Umbilical cord (tissue), 2 donors: ENCODE results near the gene AOAH. TPM values are rescaled to one million over a fixed set of nuclear protein-coding genes. Genes with fewer than 3 reads are reported as not detected.

ENCODE experiments used
- DNase-seq: peaks from one replicate; pipeline ENCODE4 v3.0.0-alpha.2; 2015; ENCODE audit warnings: low spot score
- total RNA-seq: library from RNA; depleted of rRNA; stranded (reverse); fragments of >200 nt; gene quantifications from one replicate; pipeline ENCODE4 v1.2.3, GENCODE V29; 2014; ENCODE audit warnings: low replicate concordance; ENCODE audit not compliant: insufficient read depth

Gene AOAH
- total RNA-seq, 1 donor from 2014 or later = 2.6 TPM

DNA sequence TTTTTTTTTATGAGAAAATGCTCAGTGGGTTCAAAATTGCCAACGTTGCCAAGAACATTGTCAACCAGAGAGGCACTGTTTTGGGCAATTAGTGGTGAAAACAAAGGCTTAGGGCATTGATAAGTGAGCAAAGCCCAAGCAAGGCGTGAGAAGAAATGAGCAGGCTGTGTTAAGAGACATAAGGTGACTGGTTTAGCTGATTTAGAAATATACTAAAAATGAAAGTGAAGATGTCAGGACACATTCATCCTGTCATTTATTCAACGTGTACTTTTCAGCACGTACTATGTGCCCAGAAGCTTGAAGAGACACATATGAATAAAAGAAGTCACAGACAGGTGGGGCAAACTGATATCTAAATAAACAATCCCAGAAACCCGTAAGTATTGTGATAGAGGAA, 31.8 kb downstream of the AOAH start:
- DNase-seq = no peak

DNA sequence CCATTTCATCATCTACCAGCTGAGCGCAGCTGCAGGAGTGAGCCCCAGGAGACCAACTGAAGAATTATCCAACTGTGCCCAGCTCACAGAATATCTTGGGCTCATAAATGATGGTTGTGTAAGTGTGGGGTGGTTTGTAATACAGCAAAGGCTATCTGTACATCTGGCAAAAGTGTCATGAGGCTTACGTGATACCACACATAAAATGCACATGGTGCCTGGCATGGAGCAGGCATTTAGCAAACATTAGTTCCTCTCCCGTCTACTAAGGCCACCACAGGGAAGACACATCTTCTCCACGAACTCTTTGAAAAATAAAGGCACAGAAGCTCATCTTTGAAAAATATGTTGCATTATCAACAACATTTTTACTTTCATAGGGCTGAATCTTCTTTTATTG, 32.3 kb downstream of the AOAH start:
- DNase-seq = no peak

GRCh38 chr7:36690514-36691187, 33.6 kb downstream of the AOAH start:
- DNase-seq = no peak

DNA sequence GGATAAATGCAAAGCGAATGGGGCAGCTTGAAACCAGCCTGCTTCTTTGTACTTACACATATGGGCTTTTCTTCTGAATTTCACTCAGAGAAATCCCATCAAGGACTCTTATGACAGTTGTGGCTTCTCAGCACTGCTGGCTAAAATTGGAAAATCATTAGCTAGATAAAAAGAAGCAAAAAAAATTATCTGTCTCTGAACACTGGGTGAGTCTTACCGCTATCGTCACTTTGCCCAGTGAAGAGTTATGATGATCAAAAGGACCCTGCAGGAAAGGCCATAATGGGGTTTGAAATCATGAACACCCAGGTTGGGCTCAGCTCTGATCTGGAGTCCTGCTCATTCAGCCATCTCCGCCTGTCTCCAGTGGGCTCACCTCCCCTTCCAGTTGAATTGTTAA, 34.3 kb downstream of the AOAH start:
- no peak for DNase-seq

GRCh38 chr7:36686499-36686898, 37.8 kb downstream of the AOAH start:
- no peak for DNase-seq

DNA sequence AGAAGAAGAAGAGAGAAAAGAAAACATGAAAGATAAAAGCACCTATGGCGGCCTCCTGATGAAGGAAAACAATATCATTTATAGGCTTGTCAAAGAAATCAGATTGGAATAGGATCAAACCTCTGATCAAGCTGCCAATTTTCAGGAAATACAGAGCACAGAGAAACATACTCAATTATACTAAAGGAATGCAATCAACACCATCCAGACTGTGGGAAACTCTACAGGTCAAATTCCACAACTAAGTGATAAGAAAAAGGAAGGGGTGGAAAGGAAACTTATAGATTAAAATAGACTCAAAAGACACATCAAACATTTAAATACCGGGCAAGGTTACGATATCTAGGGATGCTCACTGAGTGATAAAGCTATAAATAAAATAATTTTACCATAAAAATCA, 39.3 kb downstream of the AOAH start:
- no peak for DNase-seq

GRCh38 chr7:36683695-36684357, 40.5 kb downstream of the AOAH start:
- DNase-seq = peak; percentile 38

DNA sequence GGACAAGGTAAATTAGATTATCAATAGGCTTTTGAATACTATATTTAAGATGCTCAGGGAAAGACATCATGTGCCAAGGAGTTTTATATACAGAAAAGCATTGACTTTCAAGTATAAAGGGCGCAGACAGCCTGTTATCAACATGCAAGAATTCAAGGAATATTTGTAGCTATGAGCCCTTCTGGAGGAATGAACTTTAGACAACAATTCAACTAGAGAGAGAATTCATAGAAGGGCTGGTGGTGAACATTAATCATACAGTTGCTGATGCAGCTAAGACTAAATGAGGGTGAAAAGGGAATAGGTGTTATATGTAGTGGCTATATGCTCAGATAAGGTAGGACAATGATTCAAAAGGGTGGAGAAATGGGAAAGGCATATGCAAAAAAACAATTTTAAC, 41.2 kb downstream of the AOAH start:
- DNase-seq = peak; percentile 14

GRCh38 chr7:36682102-36682501, 42.2 kb downstream of the AOAH start:
- DNase-seq = peak; percentile 5

- DNase-seq = no peak
These were observed 46.4 kb downstream of the AOAH start for GRCh38 chr7:36677769-36678437.

DNA sequence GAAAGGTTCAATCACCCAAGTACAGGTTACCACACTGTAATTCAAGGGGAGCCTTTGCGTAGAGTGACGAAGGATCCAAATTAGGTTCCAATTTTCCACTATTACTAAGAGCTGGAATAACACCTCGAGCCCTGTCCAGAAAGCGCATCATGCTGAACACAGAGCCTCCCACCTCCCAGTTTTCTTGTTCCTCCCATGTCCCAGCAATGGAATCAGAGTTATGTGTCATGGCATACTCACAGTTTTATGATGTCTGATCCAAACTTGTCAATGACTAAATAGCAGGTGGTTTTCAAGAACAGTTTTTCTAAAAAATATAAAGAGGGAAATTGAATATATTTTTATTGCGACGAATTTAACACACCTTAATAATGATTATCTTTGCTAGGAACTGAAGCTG, 50.6 kb downstream of the AOAH start:
- no peak for DNase-seq

- no peak for DNase-seq
These were observed 52.9 kb downstream of the AOAH start for GRCh38 chr7:36671432-36671829.

DNA sequence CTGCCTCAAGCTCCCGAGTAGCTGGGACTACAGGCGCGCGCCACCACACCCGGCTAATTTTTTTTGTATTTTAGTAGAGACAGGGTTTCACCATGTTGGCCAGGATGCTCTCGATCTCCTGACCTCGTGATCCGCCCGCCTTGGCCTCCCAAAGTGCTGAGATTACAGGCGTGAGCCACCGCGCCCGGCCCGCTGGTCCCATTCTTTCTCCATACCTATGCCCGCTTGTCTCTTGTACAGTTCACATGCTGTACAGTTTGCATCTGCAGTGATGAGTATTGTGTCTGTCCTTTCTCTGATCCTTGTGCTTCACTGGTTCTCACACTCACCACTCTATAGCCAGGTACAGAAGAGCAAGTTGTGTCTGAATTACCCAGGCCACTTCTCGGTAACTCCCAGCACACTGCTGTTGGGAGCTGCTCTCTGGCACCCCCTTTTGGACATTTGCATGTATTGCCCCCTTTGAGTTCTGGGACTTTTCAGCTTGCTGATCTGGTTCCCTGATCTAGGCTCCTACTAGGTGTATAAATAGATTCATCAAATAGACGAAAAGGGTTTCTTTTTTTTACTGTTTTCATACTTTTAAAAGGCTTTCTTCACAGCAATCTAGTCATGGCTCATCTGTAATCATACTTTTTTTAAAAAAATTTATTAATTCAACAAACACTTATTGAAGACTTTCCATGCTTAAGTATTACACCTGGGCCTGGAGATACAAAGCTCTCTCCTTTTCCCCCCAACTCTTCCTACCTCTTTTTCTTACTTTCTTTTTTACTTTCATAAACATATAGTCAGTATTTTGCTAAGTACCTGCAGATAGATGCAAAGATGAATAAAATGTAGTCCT, 53.5 kb downstream of the AOAH start:
- DNase-seq = peak; percentile 44

GRCh38 chr7:36668750-36669149, 55.5 kb downstream of the AOAH start:
- DNase-seq = no peak

GRCh38 chr7:36668080-36668479, 56.2 kb downstream of the AOAH start:
- no peak for DNase-seq

DNA sequence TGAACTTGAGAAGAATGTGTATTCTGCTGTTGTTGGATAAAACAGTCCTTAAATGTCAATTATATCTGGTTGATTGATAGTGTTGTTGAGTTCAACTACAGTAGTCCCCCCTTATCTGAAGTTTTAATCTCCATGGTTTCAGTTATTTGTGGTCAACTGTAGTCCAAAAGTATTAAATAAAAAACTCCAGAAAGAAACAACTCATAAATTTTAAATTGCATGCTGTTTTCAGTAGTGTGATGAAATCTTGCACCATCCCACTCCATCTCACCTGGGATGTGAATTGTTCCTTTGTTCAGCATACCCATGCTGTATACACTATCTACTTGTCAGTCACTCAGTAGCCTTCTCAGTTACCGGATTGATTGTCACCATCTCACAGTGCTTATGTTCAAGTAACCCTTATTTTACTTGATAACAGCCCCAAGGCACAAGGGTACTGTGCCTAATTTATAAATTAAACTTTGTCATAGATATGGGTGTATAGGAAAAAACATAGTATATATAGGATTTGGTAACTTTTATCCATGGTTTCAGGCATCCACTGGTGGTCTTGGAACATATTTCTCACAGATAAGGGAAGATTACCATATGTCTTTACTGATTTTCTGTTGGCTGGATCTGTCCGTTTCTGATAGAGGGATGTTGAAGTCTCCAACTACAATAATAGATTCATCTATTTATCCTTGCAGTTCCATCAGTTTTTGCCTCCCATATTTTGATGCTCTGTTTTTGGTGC, 57.1 kb downstream of the AOAH start:
- no peak for DNase-seq

DNA sequence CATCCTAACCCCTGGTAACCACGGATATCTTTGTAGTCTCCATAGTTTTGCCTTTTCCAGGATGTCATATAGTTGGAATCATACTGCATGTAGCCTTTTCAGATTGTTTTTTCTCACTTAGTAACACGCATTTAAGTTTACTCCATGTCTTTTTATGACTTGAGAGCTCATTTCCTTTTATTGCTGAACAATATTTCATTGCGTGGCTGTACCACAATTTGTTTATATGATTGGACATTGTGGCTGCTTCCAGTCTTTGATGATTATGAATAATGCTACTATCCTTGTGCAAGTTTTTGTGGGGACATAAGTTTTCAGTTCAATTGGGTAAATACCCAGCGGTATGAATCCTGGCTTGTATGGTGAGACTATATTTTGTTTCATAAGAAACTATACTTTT, 60.8 kb downstream of the AOAH start:
- no peak for DNase-seq

DNA sequence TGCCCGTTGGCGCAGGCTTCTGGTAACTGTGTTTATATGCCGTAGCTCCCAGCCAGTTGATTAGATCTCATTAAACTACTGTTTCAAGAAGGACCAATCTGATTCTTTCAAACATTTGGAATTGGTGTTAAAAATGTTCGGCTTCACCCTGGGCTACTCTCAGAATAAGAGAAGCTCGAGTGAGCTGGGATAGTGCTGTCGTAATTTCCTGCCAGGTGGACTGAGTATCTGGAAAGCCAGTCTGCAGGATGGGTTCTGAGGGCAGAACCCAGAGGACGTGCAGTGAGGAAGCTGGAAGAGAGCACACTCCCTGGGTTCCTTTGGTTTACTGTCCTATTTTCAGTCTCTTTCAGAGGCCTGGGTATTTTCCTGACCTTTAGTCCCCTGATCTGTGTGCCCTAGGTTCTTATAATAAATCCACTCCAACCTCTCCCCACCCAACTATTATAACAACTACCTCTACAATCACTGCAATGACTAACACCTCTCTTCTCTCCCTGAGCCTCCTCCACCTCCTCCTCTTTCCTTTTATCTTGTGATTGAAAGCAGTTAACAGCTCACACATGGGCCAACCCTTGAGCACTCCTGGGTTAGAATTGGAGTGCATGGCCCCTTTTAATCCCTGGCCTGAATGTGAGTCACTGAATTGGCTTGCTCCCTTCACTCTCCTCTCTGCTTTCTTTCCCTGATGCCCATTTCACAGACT, 63.0 kb downstream of the AOAH start:
- DNase-seq = peak; percentile 34

- DNase-seq = no peak
These were observed 64.5 kb downstream of the AOAH start for GRCh38 chr7:36659638-36660341.

GRCh38 chr7:36659172-36659516, 65.2 kb downstream of the AOAH start:
- no peak for DNase-seq
